Mucosa of descending colon (tissue), 3 donors: ENCODE measurements around the gene FOXP3. TPM values are rescaled to one million over a fixed set of nuclear protein-coding genes. Genes with fewer than 3 reads are reported as not detected.

Experiments used
- ATAC-seq: fragments of 200-7000 bp; cut with Tn5 transposase; one replicate; pipeline ENCODE4 v1.9.1; 2020; ENCODE audit warnings: mild to moderate bottlenecking, moderate library complexity
- DNase-seq, 3 donors: peaks; one replicate each; pipeline ENCODE4 v3.0.0-alpha.2; 2020
- H3K36me3 ChIP-seq: fragments of 200-600 bp; one replicate; pipeline ENCODE4 v1.8.0; 2021; ENCODE audit warnings: low read depth, mild to moderate bottlenecking
- H3K4me1 ChIP-seq: fragments of 200-600 bp; one replicate; pipeline ENCODE4 v1.8.0; 2021; ENCODE audit warnings: low read depth, mild to moderate bottlenecking
- H3K4me3 ChIP-seq: fragments of 200-600 bp; one replicate; pipeline ENCODE4 v1.8.0; 2021; ENCODE audit warnings: mild to moderate bottlenecking
- H3K9me3 ChIP-seq: fragments of 200-600 bp; one replicate; pipeline ENCODE4 v1.8.0; 2021; ENCODE audit warnings: mild to moderate bottlenecking
- intact Hi-C, 2 donors: fragments of 100-400 bp; cut with DNase I in 1 of 2; cut with micrococcal nuclease in 1 of 2; formaldehyde crosslinking; loops; one replicate each; pipeline versions ENCODE4 v1.11.0 to v1.11.1; 2022; cut with DNase I, micrococcal nuclease
- total RNA-seq, 3 donors: library from RNA; stranded (reverse); fragmentation: NEBNext Ultra II Directional in 2 of 3; extraction: Animal tissue kit (Norgen Biotek cat#: 25700) in 2 of 3; gene quantifications; one replicate each; pipeline versions ENCODE4 v1.2.1 to v1.2.4, GENCODE V29; 2021 to 2023
- TF ChIP-seq, protein P1 (sequence below): fragments of 200-600 bp; IDR thresholded peaks from one replicate; pipeline ENCODE4 v1.8.0; 2022; ENCODE audit warnings: antibody characterized with exemption, mild to moderate bottlenecking
- donor health status: DM: no; HTN: no; CAD: no; lungs with moderate emphysema.
- donor health status: DM: no; HTN: no; CAD: no.
- donor health status: DM: no; HTN: yes; CAD: no.

Gene FOXP3
- total RNA-seq, 3 donors from 2014 or later: 0.72 TPM; not detected in 2

DNA sequence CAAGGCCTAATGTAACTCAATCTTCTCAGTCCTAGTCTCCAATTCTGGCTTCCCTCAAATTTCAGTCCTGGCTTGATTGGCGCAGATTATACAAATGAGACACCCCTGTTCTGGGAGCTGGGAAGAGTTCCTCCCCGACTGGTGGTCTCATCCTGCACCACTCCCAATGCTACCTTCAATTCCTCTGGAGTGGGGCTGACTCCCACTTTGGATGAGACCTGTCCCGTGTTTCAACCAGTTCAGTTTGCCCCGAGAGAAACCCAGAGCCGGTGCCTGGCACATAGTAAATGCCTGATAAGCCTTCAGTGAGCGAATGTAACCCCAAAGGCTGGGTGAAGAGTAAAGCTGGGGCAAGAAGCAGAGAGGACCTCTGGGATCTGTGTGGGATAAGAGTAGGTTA, 60.5 kb downstream of the FOXP3 start:
- TF ChIP-seq, protein P1, sequence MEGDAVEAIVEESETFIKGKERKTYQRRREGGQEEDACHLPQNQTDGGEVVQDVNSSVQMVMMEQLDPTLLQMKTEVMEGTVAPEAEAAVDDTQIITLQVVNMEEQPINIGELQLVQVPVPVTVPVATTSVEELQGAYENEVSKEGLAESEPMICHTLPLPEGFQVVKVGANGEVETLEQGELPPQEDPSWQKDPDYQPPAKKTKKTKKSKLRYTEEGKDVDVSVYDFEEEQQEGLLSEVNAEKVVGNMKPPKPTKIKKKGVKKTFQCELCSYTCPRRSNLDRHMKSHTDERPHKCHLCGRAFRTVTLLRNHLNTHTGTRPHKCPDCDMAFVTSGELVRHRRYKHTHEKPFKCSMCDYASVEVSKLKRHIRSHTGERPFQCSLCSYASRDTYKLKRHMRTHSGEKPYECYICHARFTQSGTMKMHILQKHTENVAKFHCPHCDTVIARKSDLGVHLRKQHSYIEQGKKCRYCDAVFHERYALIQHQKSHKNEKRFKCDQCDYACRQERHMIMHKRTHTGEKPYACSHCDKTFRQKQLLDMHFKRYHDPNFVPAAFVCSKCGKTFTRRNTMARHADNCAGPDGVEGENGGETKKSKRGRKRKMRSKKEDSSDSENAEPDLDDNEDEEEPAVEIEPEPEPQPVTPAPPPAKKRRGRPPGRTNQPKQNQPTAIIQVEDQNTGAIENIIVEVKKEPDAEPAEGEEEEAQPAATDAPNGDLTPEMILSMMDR: no peak
- Histone ChIP-seq H3K36me3 (no peaks in the 10 kb centered on the region), H3K9me3 (no peaks in the 10 kb centered on the region), H3K4me3 (no peak overlapping the region), H3K4me1 (no peaks in the 10 kb centered on the region)
- intact Hi-C loops: no loop called here
- ATAC-seq: no peak
- DNase-seq: no peak

DNA sequence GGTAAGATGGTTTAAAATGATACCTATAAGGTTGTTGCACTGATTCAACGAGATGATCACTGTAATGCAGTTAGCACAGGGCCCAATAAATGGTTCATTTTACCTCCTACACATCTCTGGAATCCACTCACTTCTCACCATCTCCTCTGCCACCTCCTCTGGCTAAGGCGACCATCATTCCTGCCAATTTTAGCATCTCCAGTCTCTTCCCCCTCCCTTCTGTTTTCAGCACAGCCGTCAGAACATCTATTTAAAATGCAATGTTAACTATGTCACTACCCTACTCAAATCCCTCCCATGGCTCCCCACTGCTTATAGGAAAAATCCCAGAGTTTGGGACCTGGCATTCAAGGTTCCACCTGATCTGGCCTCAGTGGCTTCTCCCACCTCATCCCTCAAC, 61.0 kb downstream of the FOXP3 start:
- intact Hi-C loops: no loop called here
- no peaks in the 10 kb centered on the region for H3K36me3 ChIP-seq
- H3K4me3 ChIP-seq: no peak overlapping the region
- DNase-seq: no peak
- TF ChIP-seq, protein P1: no peak
- H3K9me3 ChIP-seq: no peaks in the 10 kb centered on the region
- no peaks in the 10 kb centered on the region for H3K4me1 ChIP-seq
- no peak for ATAC-seq

DNA sequence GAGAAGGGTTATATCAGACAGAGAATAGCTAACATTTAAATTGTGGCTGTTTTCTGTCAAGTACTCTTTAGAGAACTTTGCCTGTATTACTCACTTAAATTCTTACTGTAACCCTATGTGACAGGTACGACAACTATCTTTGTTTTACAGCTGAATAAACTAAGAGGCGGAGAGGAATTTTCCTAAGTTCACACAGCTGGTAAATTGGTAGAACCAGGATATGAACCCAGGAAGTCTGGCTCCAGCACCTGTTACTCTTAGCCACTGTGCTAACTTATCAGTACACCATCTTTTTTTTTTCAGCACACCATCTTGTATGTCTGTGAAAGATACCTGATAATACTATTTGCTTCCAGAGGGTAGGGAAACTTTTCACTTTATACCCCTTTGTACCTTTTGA, 62.5 kb downstream of the FOXP3 start:
- Histone ChIP-seq H3K4me3 (no peak overlapping the region), H3K4me1 (no peaks in the 10 kb centered on the region), H3K9me3 (no peaks in the 10 kb centered on the region), H3K36me3 (no peaks in the 10 kb centered on the region)
- peak; percentile 40 for ATAC-seq
- TF ChIP-seq, protein P1: no peak
- DNase-seq: no peak
- intact Hi-C loops: no loop called here

Other genes starting within 250 kb of the FOXP3 start
- 10 to 100 TPM; 26.6 to 46.6 (median 28.1) TPM for gene TFE3, start 221.4 kb downstream of the FOXP3 start, total RNA-seq
- gene CCDC120, start 205.7 kb downstream of the FOXP3 start, total RNA-seq: 10 to 100 TPM; 11.6 to 16.7 (median 12.5) TPM
- 10 to 100 TPM in 1 of 3 donors, 1 to 10 TPM in 2; 3.9 to 18.7 (median 8.1) TPM for gene PRAF2, start 190.7 kb downstream of the FOXP3 start, total RNA-seq
- gene WDR45, start 184.8 kb downstream of the FOXP3 start, total RNA-seq: 10 to 100 TPM; 44.3 to 90.1 (median 52.6) TPM
- 10 to 100 TPM; 21.3 to 22.4 (median 22.1) TPM for gene GPKOW, start 141.0 kb downstream of the FOXP3 start, total RNA-seq
- gene MAGIX, start 102.0 kb downstream of the FOXP3 start, total RNA-seq: 10 to 100 TPM in 2 of 3 donors, 1 to 10 TPM in 1; 9.5 to 16.8 (median 15.6) TPM
- 100 to 1,000 TPM in 2 of 3 donors, 10 to 100 TPM in 1; 96.1 to 152 (median 137) TPM for gene PLP2, start 92.8 kb downstream of the FOXP3 start, total RNA-seq
- 10 to 100 TPM; 12.5 to 15.6 (median 13.0) TPM for gene PRICKLE3, start 78.3 kb downstream of the FOXP3 start, total RNA-seq
- gene SYP, start 64.5 kb downstream of the FOXP3 start, total RNA-seq: 10 to 100 TPM in 2 of 3 donors, 1 to 10 TPM in 1; 4.9 to 14.5 (median 12.2) TPM
- gene CACNA1F, start 31.4 kb downstream of the FOXP3 start, total RNA-seq: 1 to 10 TPM in 2 of 3 donors, under 1 TPM in 1; 0.70 to 3.0 (median 1.7) TPM
- gene CCDC22, start 29.2 kb downstream of the FOXP3 start, total RNA-seq: 10 to 100 TPM; 14.3 to 15.9 (median 14.5) TPM
- gene PPP1R3F, start 5.1 kb upstream of the FOXP3 start, total RNA-seq: 1 to 10 TPM; 2.3 to 8.3 (median 3.0) TPM
- not detected for gene GAGE10, start 38.9 kb upstream of the FOXP3 start, total RNA-seq
- gene GAGE12J, start 57.3 kb upstream of the FOXP3 start, total RNA-seq: not detected
- gene GAGE13, start 66.9 kb upstream of the FOXP3 start, total RNA-seq: not detected